ENCODE data around the gene RASGRF2.

Gene RASGRF2

DNA sequence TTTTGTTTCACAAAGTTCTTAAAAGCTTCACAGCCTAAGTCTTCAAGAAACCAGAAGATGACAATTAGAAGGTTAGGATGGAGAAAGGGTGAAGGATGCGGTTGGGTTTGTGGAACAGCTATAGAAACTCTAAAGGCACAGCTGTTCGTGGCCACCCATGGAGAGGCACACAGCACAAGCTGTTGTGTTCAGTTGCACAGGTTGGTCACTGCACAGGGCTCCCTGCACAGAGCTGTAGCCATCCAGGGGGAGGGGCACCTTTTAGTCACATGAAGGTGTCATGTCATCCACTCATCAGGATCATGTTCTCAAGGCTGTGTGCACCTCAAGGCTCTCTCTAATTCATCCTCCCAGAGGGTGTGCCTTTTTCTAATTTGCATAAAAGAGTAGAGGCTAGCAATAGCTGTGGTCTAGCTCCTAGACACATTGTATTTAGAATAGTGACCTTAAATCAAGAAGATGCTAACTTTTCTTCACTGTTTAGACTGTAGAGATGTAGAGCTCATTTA is 5.0 kb upstream of the RASGRF2 start:
- no peak for DNase-seq (ENCODE audit: low read depth in 2 of 2)

DNA sequence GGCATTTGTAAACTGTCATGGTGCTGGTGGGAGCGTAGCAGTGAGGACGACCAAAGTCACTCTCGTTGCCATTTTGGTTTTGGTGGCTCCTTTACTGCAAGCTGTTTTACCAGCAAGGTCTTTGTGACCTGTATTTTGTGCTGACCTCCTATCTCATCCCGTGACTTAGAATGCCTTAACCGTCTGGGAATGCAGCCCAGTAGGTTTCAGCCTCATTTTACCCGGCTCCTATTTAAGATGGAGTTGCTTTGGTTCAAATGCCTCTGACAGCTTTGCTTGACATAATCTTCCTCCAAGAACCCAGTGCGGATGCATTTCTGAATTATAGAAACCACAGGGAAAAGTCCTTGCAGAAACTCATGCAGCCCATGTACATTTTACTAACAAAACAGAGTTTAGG is 3.9 kb upstream of the RASGRF2 start:
- DNase-seq (ENCODE audit: low read depth in 2 of 2) = no peak

- DNase-seq (ENCODE audit: low read depth in 2 of 2) = no peak
Measured at GRCh38 chr5:80957031-80957761, 3.0 kb upstream of the RASGRF2 start.

GRCh38 chr5:80958616-80959015 is 1.5 kb upstream of the RASGRF2 start:
- no peak for DNase-seq (ENCODE audit: low read depth in 2 of 2)

DNA sequence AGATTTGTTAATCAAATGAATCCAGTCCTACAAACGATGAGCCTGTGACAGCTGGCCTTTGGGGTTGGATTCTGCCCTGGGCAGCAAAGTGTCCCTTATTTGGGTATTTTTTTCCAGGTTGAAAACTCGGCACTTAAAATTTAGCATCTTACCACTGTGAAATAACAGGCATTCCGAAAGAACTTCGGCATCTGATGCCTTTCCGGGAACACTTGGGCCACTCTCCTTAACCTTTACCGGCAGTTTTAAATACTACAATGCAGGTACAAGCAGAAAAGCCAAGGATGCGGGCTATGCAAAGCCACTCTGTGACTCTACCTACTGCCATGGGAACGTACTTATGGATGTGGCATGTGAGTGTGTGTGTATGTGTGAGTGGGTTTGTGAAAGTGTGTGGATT is 1.0 kb upstream of the RASGRF2 start:
- DNase-seq (ENCODE audit: low read depth in 2 of 2) = no peak

- peak in 1 of 2 donors; percentile 45 for DNase-seq (ENCODE audit: low read depth in 2 of 2)
Measured at GRCh38 chr5:80960531-80961375, 590 bp downstream of the RASGRF2 start.

DNA sequence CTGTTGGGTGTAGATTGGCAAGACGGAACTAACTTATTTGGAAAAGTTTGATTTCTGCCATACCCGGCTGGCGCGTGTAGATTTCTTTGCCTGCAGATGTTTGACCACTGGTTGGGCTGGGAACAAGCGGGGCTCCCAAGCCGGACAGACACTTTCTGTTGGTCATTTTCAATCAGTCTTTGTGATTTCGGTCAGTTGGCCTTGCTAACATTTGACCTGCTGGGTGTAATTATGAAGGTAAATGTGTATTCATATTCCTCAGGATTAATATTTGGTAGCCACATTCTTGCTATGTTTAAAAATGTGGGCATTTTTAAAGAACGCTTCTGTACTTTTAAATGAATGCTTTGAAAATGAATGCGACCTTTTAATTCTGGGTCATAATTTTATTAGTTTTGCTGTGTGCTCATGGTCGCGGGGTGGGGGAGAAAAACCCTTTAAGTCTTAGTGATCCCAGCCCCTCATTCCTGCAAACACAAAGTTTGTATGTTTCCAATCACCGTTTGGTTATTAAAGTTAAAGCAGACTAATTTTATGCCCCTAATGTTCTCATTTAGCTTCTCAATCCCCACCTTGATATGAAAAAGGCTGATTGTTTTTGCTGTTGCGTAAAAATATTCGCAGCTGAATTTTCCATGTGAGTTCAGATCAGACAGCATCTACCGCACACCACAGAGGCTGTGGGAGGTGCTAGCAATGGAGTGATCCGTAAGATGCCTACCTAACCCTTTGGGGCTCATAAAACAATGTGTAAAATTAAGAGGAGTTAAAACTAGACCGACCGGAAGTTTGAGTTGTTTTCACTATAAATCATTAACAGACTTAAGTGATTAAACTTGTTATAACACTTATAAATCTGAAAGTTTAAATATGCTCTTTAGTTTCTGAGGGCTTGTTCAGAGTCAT is 1.5 kb downstream of the RASGRF2 start:
- DNase-seq (ENCODE audit: low read depth in 2 of 2) = peak; percentile 30

DNA sequence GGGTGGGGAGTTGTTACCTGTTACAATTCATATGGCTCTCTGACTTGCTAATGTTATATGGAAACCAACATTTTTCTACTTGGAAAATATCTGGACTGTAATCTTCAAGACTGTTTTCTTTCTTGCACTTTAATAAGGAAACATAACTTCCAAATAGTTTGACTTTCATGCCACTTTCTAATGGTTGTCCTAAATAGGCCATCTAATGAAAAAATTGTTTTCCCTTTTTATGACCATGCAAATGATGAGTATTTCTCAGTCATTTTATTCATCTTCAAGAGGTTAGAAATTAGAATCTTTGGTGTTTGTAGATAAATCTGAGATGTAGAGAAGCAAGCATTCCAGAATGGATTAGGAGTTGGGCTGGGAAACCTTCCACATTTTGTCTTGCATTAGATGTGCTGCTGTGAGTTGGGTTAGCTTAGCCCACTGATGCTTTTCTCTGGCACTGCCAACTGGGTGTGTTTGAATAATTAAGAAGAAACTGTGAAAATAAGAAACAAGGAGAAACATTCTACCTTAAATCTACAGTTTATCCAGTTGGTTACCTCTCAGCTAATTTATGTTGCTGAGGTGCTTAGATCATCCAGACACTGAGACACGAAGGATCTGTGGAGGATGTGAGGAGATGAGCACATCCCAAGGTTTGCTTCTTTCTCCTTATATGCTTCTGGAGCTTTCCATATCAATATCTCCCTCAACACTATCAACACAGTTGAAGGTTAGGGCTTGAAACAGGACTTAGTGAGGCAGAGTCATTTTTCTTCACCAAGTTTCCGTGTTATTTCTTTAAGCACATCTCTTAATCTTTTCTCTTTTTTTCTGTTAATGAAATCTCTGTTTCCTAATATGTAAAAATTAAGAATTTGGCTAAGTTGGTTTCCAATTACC is 2.7 kb downstream of the RASGRF2 start:
- no peak for DNase-seq (ENCODE audit: low read depth in 2 of 2)

GRCh38 chr5:80963521-80963895 is 3.3 kb downstream of the RASGRF2 start:
- DNase-seq (ENCODE audit: low read depth in 2 of 2) = no peak

DNA sequence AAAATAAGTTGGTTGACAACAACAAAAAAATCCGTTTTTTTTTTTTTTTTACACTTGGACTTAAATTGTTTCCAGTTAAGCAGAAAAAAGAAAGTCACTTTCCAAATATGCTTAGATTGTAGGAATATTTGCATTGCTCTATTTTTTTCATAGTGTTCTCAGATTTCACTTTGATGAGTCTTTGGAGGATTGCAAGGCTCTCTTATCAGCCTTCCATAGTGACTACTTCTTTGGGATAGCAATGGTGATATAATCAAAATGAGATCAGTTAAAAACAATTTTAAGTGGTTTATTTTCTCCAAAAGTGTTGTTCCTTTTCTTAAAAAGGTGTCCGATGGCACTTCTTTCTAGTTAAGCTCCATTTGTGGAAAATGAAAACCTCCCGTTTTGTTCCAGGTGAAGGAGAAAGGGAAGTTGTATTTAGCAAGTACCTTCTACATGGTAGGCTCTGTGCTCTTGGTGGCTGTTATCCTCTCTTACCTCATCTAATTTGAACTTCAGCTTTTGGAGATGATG is 3.9 kb downstream of the RASGRF2 start:
- no peak for DNase-seq (ENCODE audit: low read depth in 2 of 2)

GRCh38 chr5:80964491-80964890 is 4.3 kb downstream of the RASGRF2 start:
- DNase-seq (ENCODE audit: low read depth in 2 of 2) = no peak

DNA sequence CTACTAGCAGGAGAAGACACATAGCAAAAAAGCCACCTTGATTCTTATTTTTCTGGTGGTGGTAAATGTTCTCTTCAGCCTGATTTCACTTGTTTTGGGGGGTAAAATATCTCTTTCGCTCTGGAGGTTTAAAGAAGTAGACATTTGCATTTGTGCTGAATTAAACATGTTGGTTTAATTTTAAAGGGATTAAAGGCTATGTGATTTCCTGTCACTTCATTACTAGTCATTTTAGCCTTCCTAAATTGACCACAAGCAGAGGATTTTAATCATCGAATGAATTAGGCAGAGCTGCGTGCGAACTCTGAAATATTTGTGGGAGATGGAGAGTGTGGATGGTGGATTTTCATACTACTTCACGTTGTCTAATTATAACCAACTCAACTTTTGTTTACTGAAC is 4.8 kb downstream of the RASGRF2 start:
- no peak for DNase-seq (ENCODE audit: low read depth in 2 of 2)

GRCh38 chr5:80967500-80968181 is 7.5 kb downstream of the RASGRF2 start:
- no peak for DNase-seq (ENCODE audit: low read depth in 2 of 2)

- no peak for DNase-seq (ENCODE audit: low read depth in 2 of 2)
Measured at GRCh38 chr5:80973027-80973426, 12.9 kb downstream of the RASGRF2 start.

DNA sequence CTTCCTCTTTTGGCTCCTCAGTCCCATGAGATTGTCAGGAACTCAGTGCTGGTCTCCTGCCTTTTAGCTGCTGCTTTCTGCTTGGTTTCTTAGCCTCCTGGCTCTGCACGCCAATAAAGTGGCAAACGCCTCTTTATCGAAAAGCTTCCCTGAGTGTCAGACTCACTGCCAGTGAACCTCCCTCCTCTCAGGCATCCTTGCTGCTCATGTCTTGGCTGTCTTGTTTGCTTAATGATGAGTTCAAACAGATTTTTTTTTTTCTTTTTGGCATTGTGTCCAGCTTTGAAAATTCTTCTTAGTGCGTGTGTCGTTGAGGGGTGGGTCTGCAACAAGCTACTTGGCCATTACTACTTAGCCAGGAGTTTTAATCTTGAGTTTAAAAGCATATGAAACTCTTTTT is 14.9 kb downstream of the RASGRF2 start:
- DNase-seq (ENCODE audit: low read depth in 2 of 2) = no peak

DNA sequence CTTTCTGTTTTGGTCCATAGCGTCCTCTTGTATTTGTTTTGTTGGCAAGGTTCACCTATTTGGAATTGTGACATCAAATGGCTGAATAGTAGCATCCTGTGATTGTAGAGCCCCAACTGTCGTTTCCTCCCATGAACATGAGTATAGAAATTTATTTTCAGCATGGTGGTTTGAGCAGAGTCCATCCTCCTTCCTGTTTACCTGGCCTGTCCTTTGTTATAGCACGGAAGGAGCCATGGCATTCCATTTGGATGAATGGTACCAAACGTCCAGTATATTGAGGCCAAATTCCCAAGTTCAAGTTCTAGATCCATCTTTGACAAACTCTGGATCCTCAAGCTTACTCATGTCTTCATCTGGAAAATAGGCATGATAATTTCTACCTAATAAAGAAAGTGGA is 16.8 kb downstream of the RASGRF2 start:
- no peak for DNase-seq (ENCODE audit: low read depth in 2 of 2)

GRCh38 chr5:80977764-80978163 is 17.6 kb downstream of the RASGRF2 start:
- DNase-seq (ENCODE audit: low read depth in 2 of 2) = no peak

DNA sequence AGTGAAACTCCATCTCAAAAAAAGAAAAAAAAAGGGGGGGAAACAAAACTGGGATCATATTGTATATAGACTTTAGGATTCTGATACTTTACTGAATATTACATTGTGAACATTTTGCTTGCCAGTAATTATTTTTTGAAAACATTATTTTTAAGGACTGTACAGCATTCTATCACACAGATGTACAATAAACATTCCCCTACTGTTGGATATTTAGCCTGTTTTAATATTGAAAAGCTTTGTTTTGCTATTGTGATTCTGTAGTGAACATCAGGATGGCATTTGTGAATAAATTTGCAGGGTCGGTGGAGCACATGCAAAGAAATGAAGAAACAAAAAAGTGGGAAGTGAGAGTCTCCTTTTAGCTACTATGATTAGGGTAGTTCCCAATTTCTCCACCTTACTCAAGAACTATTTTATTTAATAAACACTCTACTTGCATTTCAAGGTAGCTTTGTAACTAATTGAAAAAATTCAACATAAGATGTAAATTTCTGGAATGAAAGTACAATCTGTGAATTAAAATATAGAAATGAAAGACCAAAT is 18.7 kb downstream of the RASGRF2 start:
- no peak for DNase-seq (ENCODE audit: low read depth in 2 of 2)

DNA sequence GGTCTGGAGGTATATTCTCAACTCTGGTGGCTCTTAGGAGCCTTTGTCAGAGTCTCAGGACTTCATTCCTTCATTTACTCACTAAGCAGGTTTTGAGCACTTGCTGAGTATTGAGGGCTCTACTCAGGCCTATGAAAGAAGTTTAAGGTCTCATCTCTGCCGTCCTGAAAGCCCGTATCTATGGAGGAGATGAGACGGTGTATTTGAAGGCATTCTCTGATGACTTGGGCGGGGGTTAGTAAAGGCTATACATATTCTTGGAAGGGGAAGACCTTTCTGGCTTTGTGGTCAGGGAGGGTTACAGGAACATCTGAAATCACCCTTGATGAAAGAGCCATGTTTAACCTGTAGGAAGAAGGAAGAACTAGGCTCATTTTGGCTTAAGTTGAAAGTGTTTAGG is 21.9 kb downstream of the RASGRF2 start:
- DNase-seq (ENCODE audit: low read depth in 2 of 2) = no peak

Measured in stimulated activated CD8-positive, alpha-beta memory T cell treated with anti-CD3 and anti-CD28 coated beads, Interleukin-7, amount 100 ng/mL, for 4 hours (primary cell).